ENCODE results near the gene CHD6.

The CHD6 gene

DNA sequence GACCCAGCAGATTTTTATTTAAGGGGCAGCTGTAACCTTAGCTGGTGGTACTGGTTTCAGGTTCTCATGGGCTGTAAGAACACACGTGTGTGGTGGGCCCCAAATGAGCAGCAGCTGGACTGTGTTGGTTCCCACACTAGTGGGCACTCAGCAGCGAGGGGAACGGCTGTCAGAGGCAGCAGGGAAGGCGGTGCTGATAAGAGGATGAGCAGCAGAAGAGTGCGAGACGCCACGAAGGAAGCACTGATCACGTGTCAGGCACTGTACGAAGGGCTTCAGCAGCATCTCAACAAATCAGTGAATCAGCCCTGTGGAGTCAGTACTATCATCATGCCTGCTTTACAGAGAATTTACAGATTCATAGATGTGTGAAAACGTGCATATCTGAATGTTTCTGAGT, 210.6 kb downstream of the CHD6 start (continued):
- TF ChIP-seq, protein P1, sequence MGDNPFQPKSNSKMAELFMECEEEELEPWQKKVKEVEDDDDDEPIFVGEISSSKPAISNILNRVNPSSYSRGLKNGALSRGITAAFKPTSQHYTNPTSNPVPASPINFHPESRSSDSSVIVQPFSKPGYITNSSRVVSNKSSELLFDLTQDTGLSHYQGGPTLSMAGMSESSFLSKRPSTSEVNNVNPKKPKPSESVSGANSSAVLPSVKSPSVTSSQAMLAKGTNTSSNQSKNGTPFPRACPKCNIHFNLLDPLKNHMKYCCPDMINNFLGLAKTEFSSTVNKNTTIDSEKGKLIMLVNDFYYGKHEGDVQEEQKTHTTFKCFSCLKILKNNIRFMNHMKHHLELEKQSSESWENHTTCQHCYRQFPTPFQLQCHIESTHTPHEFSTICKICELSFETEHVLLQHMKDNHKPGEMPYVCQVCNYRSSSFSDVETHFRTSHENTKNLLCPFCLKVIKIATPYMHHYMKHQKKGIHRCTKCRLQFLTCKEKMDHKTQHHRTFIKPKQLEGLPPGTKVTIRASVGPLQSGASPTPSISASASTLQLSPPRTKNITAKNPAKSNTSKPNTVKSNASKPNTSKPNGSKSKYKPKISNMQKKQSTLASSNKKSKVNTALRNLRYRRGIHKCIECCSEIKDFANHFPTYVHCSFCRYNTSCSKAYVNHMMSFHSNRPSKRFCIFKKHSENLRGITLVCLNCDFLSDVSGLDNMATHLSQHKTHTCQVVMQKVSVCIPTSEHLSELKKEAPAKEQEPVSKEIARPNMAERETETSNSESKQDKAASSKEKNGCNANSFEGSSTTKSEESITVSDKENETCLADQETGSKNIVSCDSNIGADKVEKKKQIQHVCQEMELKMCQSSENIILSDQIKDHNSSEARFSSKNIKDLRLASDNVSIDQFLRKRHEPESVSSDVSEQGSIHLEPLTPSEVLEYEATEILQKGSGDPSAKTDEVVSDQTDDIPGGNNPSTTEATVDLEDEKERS (tag by site-specific recombination; IDR thresholded peaks at IDR 0.05) = no peak
- TF ChIP-seq, protein P2, sequence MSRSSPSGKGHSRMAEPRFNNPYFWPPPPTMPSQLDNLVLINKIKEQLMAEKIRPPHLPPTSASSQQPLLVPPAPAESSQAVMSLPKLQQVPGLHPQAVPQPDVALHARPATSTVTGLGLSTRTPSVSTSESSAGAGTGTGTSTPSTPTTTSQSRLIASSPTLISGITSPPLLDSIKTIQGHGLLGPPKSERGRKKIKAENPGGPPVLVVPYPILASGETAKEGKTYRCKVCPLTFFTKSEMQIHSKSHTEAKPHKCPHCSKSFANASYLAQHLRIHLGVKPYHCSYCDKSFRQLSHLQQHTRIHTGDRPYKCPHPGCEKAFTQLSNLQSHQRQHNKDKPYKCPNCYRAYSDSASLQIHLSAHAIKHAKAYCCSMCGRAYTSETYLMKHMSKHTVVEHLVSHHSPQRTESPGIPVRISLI (tag by site-specific recombination; IDR thresholded peaks at IDR 0.05) = no peak
- TF ChIP-seq SP7 (tag by site-specific recombination; IDR thresholded peaks at IDR 0.05) (no peak), ZNF843 (tag by site-specific recombination; IDR thresholded peaks at IDR 0.05) (no peak), KLF10 (tag by site-specific recombination; IDR thresholded peaks at IDR 0.05) (no peak), SALL2 (tag by site-specific recombination; IDR thresholded peaks at IDR 0.05; ENCODE audit: borderline replicate concordance) (no peak), ZNF202 (tag by site-specific recombination; IDR thresholded peaks at IDR 0.05; ENCODE audit: borderline replicate concordance) (no peak), ZNF223 (tag by site-specific recombination; IDR thresholded peaks at IDR 0.05) (no peak), GLI2 (tag by site-specific recombination; IDR thresholded peaks at IDR 0.05; ENCODE audit: borderline replicate concordance, low read depth) (no peak), SCRT2 (tag by site-specific recombination; IDR thresholded peaks at IDR 0.05) (no peak)
- TF ChIP-seq, protein P3, sequence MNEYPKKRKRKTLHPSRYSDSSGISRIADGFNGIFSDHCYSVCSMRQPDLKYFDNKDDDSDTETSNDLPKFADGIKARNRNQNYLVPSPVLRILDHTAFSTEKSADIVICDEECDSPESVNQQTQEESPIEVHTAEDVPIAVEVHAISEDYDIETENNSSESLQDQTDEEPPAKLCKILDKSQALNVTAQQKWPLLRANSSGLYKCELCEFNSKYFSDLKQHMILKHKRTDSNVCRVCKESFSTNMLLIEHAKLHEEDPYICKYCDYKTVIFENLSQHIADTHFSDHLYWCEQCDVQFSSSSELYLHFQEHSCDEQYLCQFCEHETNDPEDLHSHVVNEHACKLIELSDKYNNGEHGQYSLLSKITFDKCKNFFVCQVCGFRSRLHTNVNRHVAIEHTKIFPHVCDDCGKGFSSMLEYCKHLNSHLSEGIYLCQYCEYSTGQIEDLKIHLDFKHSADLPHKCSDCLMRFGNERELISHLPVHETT (tag by site-specific recombination; IDR thresholded peaks at IDR 0.05) = no peak

DNA sequence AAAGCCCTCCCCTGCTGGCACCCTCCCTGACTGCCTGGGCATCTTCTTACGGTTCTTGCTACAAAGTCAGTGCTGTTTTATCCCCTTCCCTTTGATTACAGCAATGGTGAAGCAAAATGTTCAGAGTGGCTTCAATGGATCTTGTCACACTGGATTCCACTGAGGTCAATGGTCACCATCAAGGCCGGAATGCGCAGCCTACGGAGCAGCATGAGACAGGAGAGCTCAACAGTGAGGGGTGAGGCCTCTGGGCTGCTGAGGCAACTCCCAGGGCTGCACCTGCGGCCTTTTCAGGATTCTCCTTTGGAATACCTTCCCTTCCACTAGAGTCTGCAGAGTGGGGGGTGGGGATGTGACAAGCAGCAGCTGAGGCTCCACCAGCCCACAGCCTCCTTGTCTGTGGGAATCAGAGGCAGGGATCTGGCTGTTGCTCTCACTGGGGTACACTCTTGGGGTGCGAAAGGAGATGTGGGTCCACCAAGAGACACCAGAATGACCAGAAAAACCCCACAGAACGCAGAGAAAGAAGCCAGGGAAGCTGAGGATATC, 211.2 kb downstream of the CHD6 start:
- CTCF ChIA-PET = no interaction called here
- H3K36me3 ChIP-seq (ENCODE audit: control insufficient read depth in 2 of 2, insufficient read depth in 1 of 2, low read length in 2 of 2) = peaks cover 0 to 87% of the 10 kb centered on the region in 2 experiments; a peak in 2 of 3 replicates
- H3K4me3 ChIP-seq (ENCODE audit: low read depth, low read length) = no peak overlapping the region
- H3K4me1 ChIP-seq (ENCODE audit: control insufficient read depth, insufficient read depth, low read length) = no peaks in the 10 kb centered on the region
- no peak for TF ChIP-seq ZNF624 (tag by site-specific recombination; IDR thresholded peaks at IDR 0.05)
- no peak for TF ChIP-seq ZNF555 (tag by site-specific recombination; conservative IDR thresholded peaks at IDR 0.05)
- TF ChIP-seq ZNF341 (tag by site-specific recombination; IDR thresholded peaks at IDR 0.05; ENCODE audit: low read depth) = 0 out of 2 replicates have a peak, but pooled peaks have one; percentile 19
- no peak for TF ChIP-seq ZNF184 (tag by site-specific recombination; IDR thresholded peaks at IDR 0.05)
- TF ChIP-seq ZNF600 (tag by site-specific recombination; IDR thresholded peaks at IDR 0.05) = no peak
- POLR2A ChIA-PET = no interaction called here
- no peak overlapping the region for H3K27ac ChIP-seq (ENCODE audit: extremely low read depth, low read depth, low read length)
- no peaks in the 10 kb centered on the region for H3K9me3 ChIP-seq (ENCODE audit: control insufficient read depth, insufficient read depth, low read depth, low read length)

DNA sequence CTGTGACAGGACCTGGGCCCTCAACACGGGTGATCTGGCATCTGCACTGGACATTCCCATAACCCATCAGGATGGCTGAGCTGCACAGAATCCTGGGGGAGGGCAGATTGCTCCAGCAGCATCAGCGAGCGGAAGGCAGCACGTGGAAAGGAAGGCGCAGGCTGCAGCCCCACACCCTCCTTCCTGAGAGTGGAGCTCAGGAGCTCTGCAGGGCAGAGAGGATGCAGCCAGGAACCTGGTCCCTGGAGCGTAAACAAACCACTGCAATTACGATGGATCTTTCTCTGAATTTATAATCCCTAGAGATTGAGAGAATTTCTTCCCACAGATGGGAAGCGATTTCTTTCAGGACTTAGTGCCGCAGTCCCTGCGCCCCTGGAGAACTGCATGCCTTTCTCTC, 211.8 kb downstream of the CHD6 start:
- Histone ChIP-seq H3K27ac (ENCODE audit: extremely low read depth, low read depth, low read length) (no peak overlapping the region), H3K4me1 (ENCODE audit: control insufficient read depth, insufficient read depth, low read length) (no peaks in the 10 kb centered on the region), H3K36me3 (ENCODE audit: control insufficient read depth in 2 of 2, insufficient read depth in 1 of 2, low read length in 2 of 2) (peaks cover 0 to 81% of the 10 kb centered on the region in 2 experiments; a peak in 2 of 3 replicates), H3K9me3 (ENCODE audit: control insufficient read depth, insufficient read depth, low read depth, low read length) (no peaks in the 10 kb centered on the region), H3K4me3 (ENCODE audit: low read depth, low read length) (no peak overlapping the region)
- ChIA-PET POLR2A (no interaction called here), CTCF (no interaction called here)
- TF ChIP-seq, protein P4, sequence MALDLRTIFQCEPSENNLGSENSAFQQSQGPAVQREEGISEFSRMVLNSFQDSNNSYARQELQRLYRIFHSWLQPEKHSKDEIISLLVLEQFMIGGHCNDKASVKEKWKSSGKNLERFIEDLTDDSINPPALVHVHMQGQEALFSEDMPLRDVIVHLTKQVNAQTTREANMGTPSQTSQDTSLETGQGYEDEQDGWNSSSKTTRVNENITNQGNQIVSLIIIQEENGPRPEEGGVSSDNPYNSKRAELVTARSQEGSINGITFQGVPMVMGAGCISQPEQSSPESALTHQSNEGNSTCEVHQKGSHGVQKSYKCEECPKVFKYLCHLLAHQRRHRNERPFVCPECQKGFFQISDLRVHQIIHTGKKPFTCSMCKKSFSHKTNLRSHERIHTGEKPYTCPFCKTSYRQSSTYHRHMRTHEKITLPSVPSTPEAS (tag by site-specific recombination; IDR thresholded peaks at IDR 0.05) = no peak
- TF ChIP-seq, protein P5, sequence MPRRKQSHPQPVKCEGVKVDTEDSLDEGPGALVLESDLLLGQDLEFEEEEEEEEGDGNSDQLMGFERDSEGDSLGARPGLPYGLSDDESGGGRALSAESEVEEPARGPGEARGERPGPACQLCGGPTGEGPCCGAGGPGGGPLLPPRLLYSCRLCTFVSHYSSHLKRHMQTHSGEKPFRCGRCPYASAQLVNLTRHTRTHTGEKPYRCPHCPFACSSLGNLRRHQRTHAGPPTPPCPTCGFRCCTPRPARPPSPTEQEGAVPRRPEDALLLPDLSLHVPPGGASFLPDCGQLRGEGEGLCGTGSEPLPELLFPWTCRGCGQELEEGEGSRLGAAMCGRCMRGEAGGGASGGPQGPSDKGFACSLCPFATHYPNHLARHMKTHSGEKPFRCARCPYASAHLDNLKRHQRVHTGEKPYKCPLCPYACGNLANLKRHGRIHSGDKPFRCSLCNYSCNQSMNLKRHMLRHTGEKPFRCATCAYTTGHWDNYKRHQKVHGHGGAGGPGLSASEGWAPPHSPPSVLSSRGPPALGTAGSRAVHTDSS (tag by site-specific recombination; IDR thresholded peaks at IDR 0.05) = no peak
- TF ChIP-seq ZNF157 (tag by site-specific recombination; IDR thresholded peaks at IDR 0.05) = no peak
- TF ChIP-seq ZNF791 (tag by site-specific recombination; IDR thresholded peaks at IDR 0.05) = no peak
- no peak for TF ChIP-seq ZNF121 (tag by site-specific recombination; IDR thresholded peaks at IDR 0.05)
- TF ChIP-seq, protein P6, sequence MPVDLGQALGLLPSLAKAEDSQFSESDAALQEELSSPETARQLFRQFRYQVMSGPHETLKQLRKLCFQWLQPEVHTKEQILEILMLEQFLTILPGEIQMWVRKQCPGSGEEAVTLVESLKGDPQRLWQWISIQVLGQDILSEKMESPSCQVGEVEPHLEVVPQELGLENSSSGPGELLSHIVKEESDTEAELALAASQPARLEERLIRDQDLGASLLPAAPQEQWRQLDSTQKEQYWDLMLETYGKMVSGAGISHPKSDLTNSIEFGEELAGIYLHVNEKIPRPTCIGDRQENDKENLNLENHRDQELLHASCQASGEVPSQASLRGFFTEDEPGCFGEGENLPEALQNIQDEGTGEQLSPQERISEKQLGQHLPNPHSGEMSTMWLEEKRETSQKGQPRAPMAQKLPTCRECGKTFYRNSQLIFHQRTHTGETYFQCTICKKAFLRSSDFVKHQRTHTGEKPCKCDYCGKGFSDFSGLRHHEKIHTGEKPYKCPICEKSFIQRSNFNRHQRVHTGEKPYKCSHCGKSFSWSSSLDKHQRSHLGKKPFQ (tag by site-specific recombination; IDR thresholded peaks at IDR 0.05) = no peak
- no peak for TF ChIP-seq ZNF658 (tag by site-specific recombination; IDR thresholded peaks at IDR 0.05)
- TF ChIP-seq ZNF24 (tag by site-specific recombination; IDR thresholded peaks at IDR 0.05) = no peak
